GM21825 (cell line): ENCODE data around the gene TSHZ1.

Experiments
- ATAC-seq: cut with Tn5 transposase; IDR thresholded peaks from one replicate; pipeline ENCODE4 v1.9.1; 2021; ENCODE audit warnings: mild to moderate bottlenecking, moderate library complexity; ENCODE audit not compliant: unreplicated experiment

TSHZ1 gene

DNA sequence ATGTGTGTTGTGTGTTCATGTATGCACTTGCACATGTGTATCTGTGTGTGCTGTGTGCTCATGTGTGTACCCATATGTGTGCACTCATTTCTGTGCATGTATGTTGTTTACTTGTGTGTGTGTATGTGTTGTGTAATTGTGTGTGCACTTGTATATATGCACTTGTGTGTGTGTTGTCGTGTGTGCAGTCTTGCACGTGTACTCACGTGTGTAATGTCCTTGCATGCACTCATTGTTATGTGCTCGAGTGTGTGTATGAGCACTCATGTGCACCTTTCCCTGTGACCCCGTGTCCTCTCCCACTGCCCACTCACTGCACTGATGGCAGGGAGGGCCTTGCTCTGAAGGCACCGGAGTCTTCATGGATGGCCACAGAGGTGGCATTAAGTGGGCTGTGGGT is 124.9 kb downstream of the TSHZ1 start:
- ATAC-seq = no peak

DNA sequence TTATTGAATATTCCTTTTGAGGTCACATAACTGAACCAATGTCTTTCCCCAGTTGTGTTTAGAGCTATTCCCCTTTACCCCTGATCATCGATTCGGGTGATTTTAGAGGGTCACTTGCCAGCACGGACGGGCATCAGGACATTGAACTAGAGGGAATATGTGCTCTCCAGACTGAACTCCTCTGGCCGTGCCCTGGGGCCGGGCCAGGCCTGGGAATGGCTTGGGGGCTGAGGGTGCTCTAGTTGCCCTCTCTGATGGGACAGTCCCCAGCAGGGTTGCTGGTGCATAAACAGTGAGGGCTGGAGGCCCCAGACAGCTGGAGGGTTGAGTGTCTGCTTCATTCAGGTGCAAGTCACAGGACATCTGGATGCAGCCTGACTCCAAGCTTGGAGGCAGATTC is 126.2 kb downstream of the TSHZ1 start:
- no peak for ATAC-seq

GRCh38 chr18:75337348-75337747 is 126.8 kb downstream of the TSHZ1 start:
- no peak for ATAC-seq

GRCh38 chr18:75338631-75339030 is 128.0 kb downstream of the TSHZ1 start:
- ATAC-seq = no peak
